PC-9 (cell line): ENCODE data around the gene TRIM39.

Experiments
- CTCF ChIP-seq: fragments of 200-600 bp; sonication (generic); conservative IDR thresholded peaks from 2 replicates; pipeline ENCODE4 v1.6.1; 2017; ENCODE audit warnings: mixed run types, antibody characterized with exemption, mild to moderate bottlenecking, moderate library complexity
- EZH2 ChIP-seq: fragments of 200-600 bp; sonication (generic); IDR thresholded peaks from 2 replicates; pipeline ENCODE4 v1.8.0; 2017; ENCODE audit warnings: antibody characterized with exemption, low read depth

- TF ChIP-seq CTCF = no peak
- TF ChIP-seq EZH2 = no peak
Measured at GRCh38 chr6:30331981-30332380, 5.3 kb downstream of the TRIM39 start.
